GM21423 (cell line): ENCODE measurements around the gene SPCS2.
"Not testable (repeated sequence)": the region's sequence is repeated elsewhere in the genome, so short reads cannot be mapped to it uniquely, and the experiment has no call there.

Experiments
- ATAC-seq: cut with Tn5 transposase; IDR thresholded peaks from one replicate; pipeline ENCODE4 v1.9.1; 2021; ENCODE audit warnings: mild to moderate bottlenecking, moderate library complexity; ENCODE audit not compliant: unreplicated experiment

The SPCS2 gene

DNA sequence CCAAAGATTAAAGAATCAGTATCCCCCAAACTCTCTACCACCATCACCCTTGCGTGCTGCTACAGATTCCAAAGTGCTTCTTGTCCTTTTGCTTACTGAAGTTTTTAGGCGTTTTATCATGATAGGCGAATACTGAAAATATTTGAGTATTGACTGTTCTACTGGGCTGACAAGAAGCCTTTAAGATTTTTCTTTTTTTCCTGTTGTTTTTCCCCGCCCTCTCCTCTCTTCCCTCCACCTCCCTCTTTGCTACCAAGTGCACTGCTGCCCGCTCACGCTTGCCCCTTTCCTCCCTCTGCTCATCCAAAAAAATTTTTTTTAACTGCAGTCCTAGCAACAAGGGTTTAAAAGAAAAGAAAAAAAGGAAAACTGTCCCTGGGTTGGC lies 679 bp downstream of the SPCS2 start:
- no peak for ATAC-seq

- ATAC-seq, result no peak
Observed at GRCh38 chr11:74950374-74950969, 1.4 kb downstream of the SPCS2 start.

- no peak for ATAC-seq
Observed at GRCh38 chr11:74951226-74951625, 2.2 kb downstream of the SPCS2 start.

DNA sequence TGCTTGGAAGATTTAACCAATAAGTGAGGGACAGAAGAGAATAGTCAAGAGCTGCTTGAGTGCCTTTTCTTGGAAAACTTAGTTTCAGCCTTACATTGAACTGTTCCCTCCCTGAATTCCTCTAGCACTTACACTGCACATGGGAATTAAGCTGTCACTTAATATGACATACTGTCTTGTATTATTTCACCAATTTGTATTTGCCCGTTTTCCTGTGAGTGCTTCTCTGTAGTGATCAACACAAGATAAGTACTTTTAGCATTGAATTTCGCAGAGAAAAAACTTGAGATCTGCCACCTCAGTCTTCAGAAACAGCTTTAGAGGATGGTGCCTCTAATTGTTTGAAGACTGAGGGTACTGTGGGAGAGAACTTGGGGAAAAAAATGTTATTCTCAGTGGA lies 3.7 kb downstream of the SPCS2 start:
- ATAC-seq, result no peak

GRCh38 chr11:74953451-74953850 lies 4.4 kb downstream of the SPCS2 start:
- no peak for ATAC-seq

- no peak for ATAC-seq
Observed at GRCh38 chr11:74954199-74954598, 5.1 kb downstream of the SPCS2 start.

- ATAC-seq, result no peak
Observed at GRCh38 chr11:74956397-74957015, 7.4 kb downstream of the SPCS2 start.

GRCh38 chr11:74957937-74958629 lies 9.0 kb downstream of the SPCS2 start:
- ATAC-seq, result no peak

DNA sequence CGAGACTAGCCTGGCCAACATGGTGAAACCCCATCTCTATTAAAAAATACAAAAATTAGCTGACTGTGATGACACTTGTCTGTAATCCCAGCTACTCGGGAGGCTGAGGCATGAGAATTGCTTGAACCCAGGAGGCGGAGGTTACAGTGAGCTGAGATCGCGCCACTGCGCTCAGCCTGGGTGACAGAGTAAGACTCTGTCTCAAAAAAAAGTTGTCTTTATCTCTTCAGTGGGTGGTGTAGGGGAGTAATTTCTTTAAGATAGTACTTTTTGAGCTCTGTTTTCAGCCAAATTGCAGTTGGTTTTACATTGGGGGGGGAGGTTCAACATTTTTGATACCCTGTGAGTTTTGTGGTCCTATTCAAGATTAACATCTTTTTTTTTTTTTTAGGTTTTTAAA lies 11.1 kb downstream of the SPCS2 start:
- ATAC-seq, result not testable (repeated sequence)

DNA sequence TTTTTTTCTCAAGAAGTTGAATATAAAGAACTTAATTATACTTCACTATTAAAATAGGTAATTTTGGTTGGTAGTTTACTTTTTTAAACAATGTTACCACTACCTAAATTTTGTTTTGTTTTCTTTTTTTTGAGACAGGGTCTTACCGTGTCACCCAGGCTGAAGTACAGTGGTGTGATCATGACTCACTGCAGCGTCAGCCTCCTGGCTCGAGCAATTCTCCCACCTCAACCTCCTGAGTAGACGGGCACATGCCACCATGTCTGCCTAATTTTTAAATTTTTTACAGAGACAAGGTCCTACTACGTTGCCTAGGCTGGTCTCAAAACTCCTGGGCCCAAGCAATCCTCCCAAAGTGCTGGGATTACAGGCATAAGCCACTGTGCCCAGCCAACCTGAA lies 17.6 kb downstream of the SPCS2 start:
- ATAC-seq, result no peak

DNA sequence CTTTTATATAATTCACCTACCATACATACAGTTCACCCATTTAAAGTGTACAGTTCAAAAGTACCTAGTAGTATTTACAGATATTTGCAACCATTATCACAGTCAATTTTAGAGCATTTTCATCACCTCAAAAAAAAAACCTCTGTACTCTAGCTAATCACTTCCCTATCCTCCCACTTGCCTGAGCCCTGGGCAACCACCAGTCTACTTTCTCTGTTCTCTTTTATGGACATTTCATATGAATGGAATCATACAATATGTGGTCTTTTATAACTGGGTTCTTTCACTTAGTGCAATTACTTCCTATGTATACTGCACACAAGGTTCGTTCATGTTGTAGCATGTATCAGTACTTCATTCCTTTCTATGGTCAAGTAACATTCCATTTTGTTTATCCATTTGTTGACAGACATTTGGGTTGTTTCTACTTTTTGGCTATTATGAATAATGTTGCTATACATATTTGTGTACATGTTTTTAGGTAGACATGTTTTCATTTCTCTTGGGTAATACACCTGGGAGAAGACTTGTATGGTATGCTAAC lies 21.9 kb downstream of the SPCS2 start:
- ATAC-seq, result no peak

GRCh38 chr11:74971424-74971823 lies 22.4 kb downstream of the SPCS2 start:
- no peak for ATAC-seq

GRCh38 chr11:74978041-74978440 lies 29.0 kb downstream of the SPCS2 start:
- no peak for ATAC-seq

- no peak for ATAC-seq
Observed at GRCh38 chr11:74980634-74981033, 31.6 kb downstream of the SPCS2 start.

DNA sequence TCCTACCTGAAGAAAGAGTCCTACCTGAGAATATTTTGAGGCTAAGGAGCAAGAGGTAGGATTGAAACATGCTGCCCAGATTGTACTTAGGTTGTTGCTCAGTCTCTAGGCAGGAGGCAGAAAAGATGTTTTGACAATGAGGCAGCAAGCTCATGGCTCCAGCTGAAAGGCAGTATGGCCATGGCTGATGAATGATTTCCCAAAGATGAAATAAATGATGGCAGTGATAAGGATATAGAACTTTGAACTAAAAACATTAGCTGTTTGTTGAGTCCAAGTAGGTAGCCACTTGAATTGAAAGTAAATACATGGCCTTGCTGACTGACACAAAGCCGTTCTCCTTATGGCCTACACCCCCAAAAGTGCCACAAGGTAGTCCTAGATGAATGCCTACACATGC lies 32.8 kb downstream of the SPCS2 start:
- no peak for ATAC-seq

DNA sequence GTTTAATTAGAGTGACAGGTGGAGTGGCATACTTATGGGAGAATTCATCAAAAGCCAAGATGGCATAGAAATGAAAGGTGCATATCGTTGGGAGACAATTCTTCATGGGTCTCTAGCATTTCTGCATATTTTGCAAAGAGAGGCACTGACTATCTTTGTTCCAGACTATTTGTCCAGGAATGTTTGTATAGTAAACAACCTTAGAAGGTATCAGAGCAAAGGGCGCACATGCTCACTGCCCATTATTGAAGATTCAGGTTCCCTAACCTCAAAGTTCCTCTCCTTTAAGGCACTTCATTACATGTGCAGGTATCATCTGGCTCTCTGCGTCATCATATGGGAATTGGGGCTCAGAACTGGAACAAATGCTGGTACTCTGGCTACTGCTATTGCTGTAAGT lies 35.0 kb downstream of the SPCS2 start:
- no peak for ATAC-seq

- no peak for ATAC-seq
Observed at GRCh38 chr11:74984730-74985129, 35.7 kb downstream of the SPCS2 start.

DNA sequence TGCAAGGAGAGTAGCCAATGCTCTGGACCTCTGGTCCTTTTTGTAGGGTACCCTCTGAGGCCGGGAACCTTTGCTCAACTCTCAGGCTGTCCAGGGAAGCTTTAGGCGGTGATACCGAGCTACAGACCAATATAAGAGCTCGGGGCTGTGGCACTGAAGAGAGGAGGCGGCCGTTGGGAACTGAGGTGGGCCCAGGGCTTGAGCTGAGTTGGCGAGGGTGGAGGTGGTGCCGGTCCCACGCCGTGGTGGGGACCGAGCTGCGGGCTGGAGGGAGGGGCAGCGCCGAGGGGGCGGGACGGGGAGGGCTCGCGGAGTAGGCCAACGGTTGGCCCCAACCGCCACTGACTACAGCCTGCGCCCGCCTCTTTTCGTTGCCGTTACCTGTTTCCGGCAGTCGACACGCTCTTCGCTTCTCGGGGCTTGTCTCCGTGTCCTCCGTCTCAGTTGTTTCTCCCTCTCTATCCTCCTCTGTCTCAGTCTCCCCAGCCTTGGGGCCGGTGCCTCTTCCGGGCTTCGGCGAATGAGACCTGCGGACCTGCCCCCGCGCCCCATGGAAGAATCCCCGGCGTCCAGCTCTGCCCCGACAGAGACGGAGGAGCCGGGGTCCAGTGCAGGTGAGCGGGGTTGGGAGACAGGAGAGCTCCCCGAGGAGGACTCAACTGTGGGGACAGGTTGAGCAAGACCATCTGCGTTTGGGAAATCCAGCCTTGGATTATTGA lies 39.6 kb downstream of the SPCS2 start, which contains the start of gene NEU3:
Gene NEU3 (plus strand): TSS at position 393 of the 719 bp plus-strand sequence. CDS start 128 bp downstream, at position 521.
- peak; percentile 83 for ATAC-seq

DNA sequence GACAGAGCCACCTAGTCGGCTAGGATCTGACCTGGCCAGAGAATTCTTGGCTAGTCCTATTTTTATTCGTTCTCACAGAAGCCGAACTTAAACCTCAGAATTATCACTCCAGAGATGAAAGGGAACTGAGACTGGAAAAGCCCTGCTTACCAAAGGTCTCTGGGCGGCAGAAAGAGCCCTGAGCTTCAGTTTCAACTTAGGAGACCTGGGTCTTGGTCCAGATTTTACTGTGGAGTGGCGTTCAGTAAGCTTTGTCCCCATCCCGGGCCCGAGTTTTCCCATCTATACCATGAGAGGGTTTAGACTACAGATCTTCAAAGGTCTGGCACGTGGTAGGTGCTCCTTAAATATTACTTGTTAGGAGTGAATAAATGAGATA lies 40.2 kb downstream of the SPCS2 start:
- peak; percentile 6 for ATAC-seq

DNA sequence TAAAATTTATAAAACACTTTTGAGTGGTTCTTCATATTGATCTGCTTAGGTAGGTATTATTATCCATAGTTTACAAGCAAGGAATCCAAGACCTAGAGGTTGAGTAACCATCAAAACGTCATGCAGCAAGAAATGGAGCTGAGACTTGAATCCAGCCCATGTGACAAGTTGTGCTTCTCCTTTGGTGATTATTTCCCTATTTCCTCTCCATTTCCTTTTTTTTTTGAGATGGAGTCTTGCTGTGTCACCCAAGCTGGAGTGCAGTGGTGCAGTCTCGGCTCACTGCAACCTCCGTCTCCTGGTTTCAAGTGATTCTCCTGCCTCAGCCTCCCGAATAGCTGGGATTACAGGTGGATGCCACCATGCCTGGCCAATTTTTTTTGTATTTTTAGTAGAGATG lies 41.1 kb downstream of the SPCS2 start:
- not testable (repeated sequence) for ATAC-seq

DNA sequence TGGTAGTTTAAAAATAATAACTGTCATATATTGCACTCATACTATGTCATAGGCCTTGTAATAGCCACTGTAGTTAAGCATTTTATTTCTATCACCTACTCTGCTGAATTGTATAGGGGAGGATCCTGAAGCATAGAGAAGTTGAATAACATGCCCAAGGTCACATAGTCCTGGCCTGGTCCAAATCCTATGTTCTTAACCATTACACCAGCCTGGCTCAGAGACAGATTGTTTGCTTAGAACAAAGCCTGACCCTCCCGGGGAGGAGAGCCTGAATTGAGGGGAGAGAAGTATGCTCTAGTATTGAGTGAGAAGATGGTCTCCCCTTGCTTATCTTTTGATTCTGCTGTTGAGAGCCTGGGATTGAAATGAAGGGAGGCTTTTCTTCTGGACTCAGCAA lies 41.9 kb downstream of the SPCS2 start:
- no peak for ATAC-seq
